ENCODE results near the gene ANKRD11. TPM values are rescaled to one million over a fixed set of nuclear protein-coding genes. Genes with fewer than 3 reads are reported as not detected.

The ANKRD11 gene
- polyA plus RNA-seq, 3 donors: 3.2 to 62.4 (median 5.4) TPM

- Mint-ChIP-seq H3K9me3 (no peaks in the 10 kb centered on the region), H3K27ac (peak overlapping the region; percentile 87 to 98 (median 94)), H3K4me1 (peaks cover 93% of the 10 kb centered on the region), H3K4me3 (peak overlapping the region; percentile 33 to 68), H3K36me3 (peaks cover 15 to 32% of the 10 kb centered on the region in 2 donors), H3K27me3 (ENCODE audit: low read depth in 3 of 3) (peaks cover 0 to 2% (median 0%) of the 10 kb centered on the region in 3 donors)
- Histone ChIP-seq H3K79me2 (ENCODE audit: insufficient read depth, low read length) (peaks cover 94% of the 10 kb centered on the region), H3K9me3 (replicated peaks in 1 of 2; ENCODE audit: control insufficient read depth in 1 of 2, insufficient read depth in 1 of 2, low read length in 2 of 2) (no peaks in the 10 kb centered on the region), H3K27ac (ENCODE audit: low read depth in 1 of 2, low read length in 2 of 2) (peak overlapping the region; percentile 63 to 93), H3K4me2 (replicated peaks; ENCODE audit: extremely low read depth, low read length, poor library complexity, severe bottlenecking) (peak overlapping the region; percentile 70), H3K27me3 (ENCODE audit: control insufficient read depth in 2 of 2, insufficient read depth in 2 of 2, low read length in 2 of 2) (no peaks in the 10 kb centered on the region), H4K20me1 (ENCODE audit: insufficient read depth, low read length) (peaks cover 100% of the 10 kb centered on the region), H3K4me1 (ENCODE audit: control insufficient read depth in 1 of 2, insufficient read depth in 2 of 2, low read length in 2 of 2) (peaks cover 80 to 88% of the 10 kb centered on the region in 2 donors), H2AFZ (ENCODE audit: insufficient read depth, low read depth, low read length, poor library complexity, severe bottlenecking) (no peak overlapping the region), H3K36me3 (replicated peaks in 1 of 2; ENCODE audit: control insufficient read depth in 1 of 2, insufficient read depth in 2 of 2, low read length in 2 of 2) (peaks cover 2 to 4% of the 10 kb centered on the region in 2 donors), H3K9ac (ENCODE audit: insufficient read depth, low read length, poor library complexity, severe bottlenecking) (peak overlapping the region; percentile 58), H3K4me3 (replicated peaks in 1 of 3; ENCODE audit: low read depth in 2 of 3, low read length in 3 of 3) (peak overlapping the region in 1 of 3 experiments; percentile 56)
- intact Hi-C loops (cut with micrococcal nuclease): loop anchor here in 1 of 2 donors (5.0 kb wide), 1 partner anchor 145 kb away; the partner anchor contains the start of gene SPG7
- DNase-seq: peak; percentile 71 to 74 (median 72)
- TF ChIP-seq CTCF (IDR thresholded peaks at IDR 0.05): no peak
- WGBS (ENCODE audit: insufficient coverage): 11% methylated on average over 5 of the region's 13 CpGs
Observed at GRCh38 chr16:89361751-89362539, 128.4 kb downstream of the ANKRD11 start.

GRCh38 chr16:89360760-89361435 is 129.5 kb downstream of the ANKRD11 start:
- peak overlapping the region; percentile 70 for H3K4me2 ChIP-seq (replicated peaks; ENCODE audit: extremely low read depth, low read length, poor library complexity, severe bottlenecking)
- no peak for TF ChIP-seq CTCF (IDR thresholded peaks at IDR 0.05)
- peak; percentile 19 to 67 (median 41) for DNase-seq
- Mint-ChIP-seq H3K36me3 (peaks cover 18 to 29% of the 10 kb centered on the region in 2 donors), H3K27me3 (ENCODE audit: low read depth in 3 of 3) (peaks cover 0 to 2% (median 0%) of the 10 kb centered on the region in 3 donors), H3K9me3 (no peaks in the 10 kb centered on the region), H3K4me1 (peaks cover 93% of the 10 kb centered on the region), H3K4me3 (peak overlapping the region; percentile 48 to 64), H3K27ac (peak overlapping the region; percentile 87 to 98 (median 94))
- H3K4me3 ChIP-seq (replicated peaks in 1 of 3; ENCODE audit: low read depth in 2 of 3, low read length in 3 of 3): peak overlapping the region in 1 of 3 experiments; percentile 56
- peaks cover 100% of the 10 kb centered on the region for H4K20me1 ChIP-seq (ENCODE audit: insufficient read depth, low read length)
- H3K27ac ChIP-seq (ENCODE audit: low read depth in 1 of 2, low read length in 2 of 2): peak overlapping the region; percentile 63 to 93
- peaks cover 2% of the 10 kb centered on the region in 2 donors for H3K36me3 ChIP-seq (replicated peaks in 1 of 2; ENCODE audit: control insufficient read depth in 1 of 2, insufficient read depth in 2 of 2, low read length in 2 of 2)
- intact Hi-C loops (cut with micrococcal nuclease): loop anchor here in 1 of 2 donors (5.0 kb wide), 1 partner anchor 146 kb away; the partner anchor contains the start of gene SPG7
- peaks cover 87 to 90% of the 10 kb centered on the region in 2 donors for H3K4me1 ChIP-seq (ENCODE audit: control insufficient read depth in 1 of 2, insufficient read depth in 2 of 2, low read length in 2 of 2)
- H3K79me2 ChIP-seq (ENCODE audit: insufficient read depth, low read length): peaks cover 94% of the 10 kb centered on the region
- 1% methylated on average over 10 of the region's 12 CpGs for WGBS (ENCODE audit: insufficient coverage)
- no peak overlapping the region for H2AFZ ChIP-seq (ENCODE audit: insufficient read depth, low read depth, low read length, poor library complexity, severe bottlenecking)
- no peaks in the 10 kb centered on the region for H3K9me3 ChIP-seq (replicated peaks in 1 of 2; ENCODE audit: control insufficient read depth in 1 of 2, insufficient read depth in 1 of 2, low read length in 2 of 2)
- H3K9ac ChIP-seq (ENCODE audit: insufficient read depth, low read length, poor library complexity, severe bottlenecking): no peak overlapping the region
- no peaks in the 10 kb centered on the region for H3K27me3 ChIP-seq (ENCODE audit: control insufficient read depth in 2 of 2, insufficient read depth in 2 of 2, low read length in 2 of 2)

Measured in CD14-positive monocyte (primary cell).